GM19240 (cell line): ENCODE data around the gene EOMES.

ENCODE experiments used
- DNase-seq: peaks from one replicate; pipeline ENCODE4 v3.0.0; 2011; ENCODE audit warnings: low spot score; ENCODE audit not compliant: insufficient read length

Gene EOMES

GRCh38 chr3:27681249-27681748 lies 40.8 kb downstream of the EOMES start:
- peak; percentile 23 for DNase-seq

DNA sequence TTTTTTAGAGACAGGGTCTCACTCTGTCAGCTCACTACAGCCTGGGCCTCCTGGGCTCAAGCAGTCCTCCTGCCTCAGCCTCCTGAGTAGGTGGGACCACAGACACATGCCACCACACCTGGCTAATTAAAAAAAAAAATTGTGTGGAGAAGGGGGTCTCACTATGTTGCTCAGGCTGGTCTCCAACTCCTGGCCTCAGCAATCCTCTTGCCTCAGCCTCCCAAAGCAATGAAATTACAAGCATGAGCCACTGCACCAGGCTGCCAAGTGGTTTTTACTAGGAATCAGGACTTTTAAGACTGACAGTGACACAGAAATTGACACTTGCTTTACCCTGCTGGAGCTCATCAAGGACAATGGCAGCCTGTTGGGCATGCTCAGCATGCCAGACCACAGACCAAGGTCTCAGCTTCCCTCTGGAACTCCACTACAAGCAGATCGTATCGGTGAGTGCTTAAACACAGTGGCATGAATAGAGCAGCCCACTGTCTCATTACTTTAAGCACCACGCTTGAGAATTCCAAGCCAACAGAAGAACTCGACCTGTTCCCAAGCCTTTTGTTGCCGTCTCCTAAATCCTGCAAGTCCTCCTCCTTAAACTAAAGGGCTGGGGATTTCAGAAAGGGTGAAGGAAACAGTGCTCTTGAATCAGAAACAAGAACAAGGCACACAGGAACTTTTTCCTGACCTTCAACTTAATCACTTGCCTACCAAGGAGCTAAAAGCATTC lies 41.4 kb downstream of the EOMES start:
- DNase-seq, result no peak

- no peak for DNase-seq
Observed at GRCh38 chr3:27679691-27680090, 42.4 kb downstream of the EOMES start.

- no peak for DNase-seq
Observed at GRCh38 chr3:27678234-27678633, 43.9 kb downstream of the EOMES start.

DNA sequence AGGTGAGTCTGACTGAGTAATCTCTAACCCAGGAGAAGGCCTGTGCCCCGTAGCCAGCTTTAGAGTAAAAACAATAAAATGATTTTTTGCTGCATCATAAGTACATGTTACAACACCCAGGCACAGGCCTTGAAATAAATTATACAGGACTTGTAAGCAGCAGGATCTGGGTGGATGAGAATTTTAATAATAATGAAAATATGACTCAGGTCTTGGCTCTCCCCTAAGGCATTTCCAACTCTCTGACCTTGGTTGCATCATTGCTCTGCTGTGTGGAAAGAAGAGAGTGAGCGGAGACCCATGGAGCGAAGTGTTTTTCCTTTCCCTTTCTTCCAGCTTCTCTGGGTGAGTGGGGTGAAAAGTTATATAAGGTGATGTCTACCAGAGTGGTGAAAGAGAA lies 44.6 kb downstream of the EOMES start:
- DNase-seq, result no peak

DNA sequence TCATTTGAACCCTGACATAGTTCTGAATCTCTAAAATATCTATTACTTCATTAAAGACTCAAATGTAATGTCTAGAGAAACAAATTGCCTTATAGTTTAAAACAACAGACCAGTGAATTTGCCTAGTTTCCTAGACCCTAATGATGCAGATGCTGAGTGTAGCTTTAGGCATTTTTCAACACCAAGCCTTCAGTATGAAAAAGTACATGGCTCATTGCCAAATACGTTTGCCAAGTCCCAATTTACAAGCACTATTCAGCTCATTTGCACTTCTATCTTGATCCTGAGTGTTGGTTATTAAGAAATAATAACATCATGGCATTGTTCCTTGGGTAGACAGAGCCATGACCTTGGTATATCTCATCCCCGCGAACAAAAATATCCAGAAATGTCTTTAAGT lies 46.8 kb downstream of the EOMES start:
- no peak for DNase-seq

DNA sequence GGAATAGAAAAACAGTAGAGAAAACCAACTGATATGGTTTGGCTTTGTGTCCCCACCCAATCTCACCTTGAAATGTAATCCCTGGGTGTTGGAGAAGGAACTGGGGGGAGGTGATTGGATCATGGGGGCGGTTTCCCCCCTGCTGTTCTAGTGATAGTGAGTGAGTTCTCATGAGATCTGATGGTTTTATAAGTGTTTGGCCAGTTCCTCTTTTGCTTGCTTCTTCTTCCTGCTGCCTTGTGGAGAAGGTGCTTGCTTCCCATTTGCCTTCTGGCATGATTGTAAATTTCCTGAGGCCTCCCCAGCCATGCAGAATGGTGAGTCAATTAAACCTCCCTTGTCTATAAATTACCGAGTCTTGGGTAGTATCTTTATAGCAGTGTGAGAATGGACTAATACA lies 48.4 kb downstream of the EOMES start:
- no peak for DNase-seq

GRCh38 chr3:27671101-27671500 lies 51.0 kb downstream of the EOMES start:
- DNase-seq, result no peak

GRCh38 chr3:27670619-27671018 lies 51.5 kb downstream of the EOMES start:
- no peak for DNase-seq

DNA sequence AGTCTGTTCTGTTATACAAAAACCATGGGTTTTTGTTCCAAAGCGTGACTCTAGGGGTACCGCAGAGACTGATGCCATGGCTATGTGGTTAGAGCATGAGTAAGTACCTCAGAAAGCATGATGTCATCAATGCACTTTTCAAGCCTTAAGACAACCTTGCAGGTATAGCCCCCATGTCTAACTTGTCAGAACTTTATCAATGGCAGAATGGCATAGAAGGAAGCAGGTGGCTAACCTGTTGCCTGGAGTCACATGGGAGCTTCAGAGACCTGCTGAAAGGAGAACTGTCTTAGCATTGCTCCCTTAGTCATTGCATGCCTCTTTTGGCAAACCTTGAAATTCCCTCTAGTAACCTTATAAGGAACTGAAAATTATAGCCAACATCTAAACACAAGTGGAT lies 52.5 kb downstream of the EOMES start:
- DNase-seq, result no peak

- no peak for DNase-seq
Observed at GRCh38 chr3:27667751-27668150, 54.4 kb downstream of the EOMES start.

GRCh38 chr3:27666708-27667107 lies 55.4 kb downstream of the EOMES start:
- DNase-seq, result no peak

GRCh38 chr3:27666272-27666671 lies 55.9 kb downstream of the EOMES start:
- no peak for DNase-seq
